GM19238 (cell line): ENCODE data around the gene CEL.
"Not testable (repeated sequence)": the region's sequence is repeated elsewhere in the genome, so short reads cannot be mapped to it uniquely, and the experiment has no call there.

Experiments used
- DNase-seq: peaks from one replicate; pipeline ENCODE4 v3.0.0; 2011; ENCODE audit warnings: low spot score; ENCODE audit not compliant: insufficient read length

CEL gene

GRCh38 chr9:133046900-133047295 lies 14.9 kb upstream of the CEL start:
- DNase-seq: no peak

- no peak for DNase-seq
Measured at GRCh38 chr9:133048595-133048994, 13.2 kb upstream of the CEL start.

GRCh38 chr9:133049043-133049442 lies 12.7 kb upstream of the CEL start:
- DNase-seq: no peak

- DNase-seq: no peak
Measured at GRCh38 chr9:133050142-133050541, 11.6 kb upstream of the CEL start.

GRCh38 chr9:133050781-133051180 lies 11.0 kb upstream of the CEL start:
- DNase-seq: no peak

- DNase-seq: no peak
Measured at GRCh38 chr9:133051281-133051900, 10.4 kb upstream of the CEL start.

GRCh38 chr9:133051966-133052539 lies 9.7 kb upstream of the CEL start:
- no peak for DNase-seq

- DNase-seq: no peak
Measured at GRCh38 chr9:133054194-133054890, 7.4 kb upstream of the CEL start.

GRCh38 chr9:133054966-133055365 lies 6.8 kb upstream of the CEL start:
- DNase-seq: no peak

- no peak for DNase-seq
Measured at GRCh38 chr9:133055788-133056420, 5.9 kb upstream of the CEL start.

- DNase-seq: no peak
Measured at GRCh38 chr9:133056533-133056932, 5.2 kb upstream of the CEL start.

- DNase-seq: no peak
Measured at GRCh38 chr9:133057006-133057405, 4.8 kb upstream of the CEL start.

GRCh38 chr9:133057553-133057952 lies 4.2 kb upstream of the CEL start:
- no peak for DNase-seq

GRCh38 chr9:133058071-133058470 lies 3.7 kb upstream of the CEL start:
- DNase-seq: no peak

- peak; percentile 38 for DNase-seq
Measured at GRCh38 chr9:133058550-133059320, 3.0 kb upstream of the CEL start.

- no peak for DNase-seq
Measured at GRCh38 chr9:133059623-133060022, 2.2 kb upstream of the CEL start.

GRCh38 chr9:133060417-133060841 lies 1.4 kb upstream of the CEL start:
- no peak for DNase-seq

- not testable (repeated sequence) for DNase-seq
Measured at GRCh38 chr9:133061019-133061763, 590 bp upstream of the CEL start.

GRCh38 chr9:133062569-133062968 lies 788 bp downstream of the CEL start:
- DNase-seq: not testable (repeated sequence)

- no peak for DNase-seq
Measured at GRCh38 chr9:133063159-133063499, 1.3 kb downstream of the CEL start.
